Activated T-helper 1 cell treated with Interleukin-2 at 50 U/mL for 16 hours (primary cell): ENCODE data around the gene LRMDA.
"Not testable (repeated sequence)": the region's sequence is repeated elsewhere in the genome, so short reads cannot be mapped to it uniquely, and the experiment has no call there.

Source experiments
- DNase-seq: peaks from one replicate; pipeline ENCODE4 v3.0.0-alpha.2; 2020; ENCODE audit warnings: low read depth

Gene LRMDA

DNA sequence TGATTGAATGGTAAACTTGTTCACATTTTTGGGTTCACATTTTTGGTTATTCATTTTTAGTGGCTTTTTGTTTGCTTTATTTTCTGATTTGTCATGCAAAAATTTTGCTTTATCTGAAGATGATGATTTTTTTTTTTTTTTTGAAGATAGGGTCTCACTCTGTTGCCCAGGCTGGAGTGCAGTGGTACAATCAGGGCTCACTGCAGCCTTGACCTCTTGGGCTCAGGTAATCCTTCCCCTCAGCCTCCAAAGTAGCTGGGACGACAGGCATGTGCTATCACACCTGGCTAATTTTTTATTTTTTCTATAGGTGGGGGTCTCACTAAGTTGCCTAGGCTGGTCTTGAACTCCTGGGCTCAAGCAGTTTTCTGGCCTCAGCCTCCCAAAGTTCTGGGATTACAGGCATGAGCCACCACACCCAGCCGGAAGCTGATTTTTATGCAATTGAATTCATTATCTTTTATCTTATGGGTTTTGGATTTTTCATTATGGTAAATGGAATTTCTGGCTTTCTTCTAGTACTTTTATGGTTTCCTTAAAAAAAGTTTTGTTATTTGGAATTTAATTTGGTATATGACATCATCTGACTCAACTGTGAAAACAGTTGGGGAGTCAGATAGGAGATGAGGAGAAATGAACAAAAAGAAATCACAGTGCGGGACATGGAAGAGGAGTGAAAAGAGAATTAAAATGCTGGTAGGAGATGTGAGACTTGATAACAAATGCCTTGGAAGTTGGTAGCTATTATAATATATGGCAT is 158.7 kb downstream of the LRMDA start:
- DNase-seq = no peak

GRCh38 chr10:75592151-75592787 is 160.8 kb downstream of the LRMDA start:
- no peak for DNase-seq

DNA sequence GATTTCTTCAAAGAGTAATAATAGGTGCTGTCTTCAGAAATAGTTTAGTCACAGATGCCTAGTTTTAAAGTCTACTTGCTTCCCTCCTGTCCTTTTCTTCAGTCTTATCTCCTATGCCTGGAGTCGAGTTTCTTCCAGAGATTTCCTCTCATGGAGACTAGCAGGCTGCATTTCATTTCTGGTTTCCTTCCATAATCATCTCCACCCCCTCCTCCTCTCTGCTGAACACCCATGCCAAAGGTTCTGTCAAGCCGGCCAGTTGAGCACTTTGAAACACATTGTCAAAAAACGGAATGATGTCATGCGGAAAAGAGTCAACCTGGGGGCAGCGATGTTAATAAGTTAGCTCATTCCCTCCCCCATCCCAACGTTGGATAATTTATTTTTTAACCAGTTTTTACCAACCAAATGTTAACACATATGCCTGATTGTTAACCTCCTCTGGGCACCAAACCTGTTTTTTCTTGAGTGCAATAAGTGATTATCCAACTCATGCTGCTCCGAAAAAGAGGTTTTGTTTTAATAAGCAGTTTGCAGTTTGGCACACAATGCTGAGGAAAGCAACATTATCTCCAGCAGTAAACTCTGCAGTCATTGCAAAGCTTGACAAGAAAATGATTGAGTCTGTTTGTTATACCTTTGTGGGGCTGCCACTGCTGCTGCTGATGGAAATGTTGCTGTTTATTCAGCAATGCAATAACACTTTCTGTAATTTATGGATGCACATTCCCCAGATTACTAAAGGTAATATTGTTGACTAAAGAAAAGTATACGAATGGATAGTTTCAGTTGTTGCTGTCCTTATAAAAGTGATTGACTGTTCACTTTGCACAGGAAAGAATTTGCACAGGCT is 161.6 kb downstream of the LRMDA start:
- no peak for DNase-seq

GRCh38 chr10:75593692-75594556 is 162.5 kb downstream of the LRMDA start:
- no peak for DNase-seq

GRCh38 chr10:75596930-75597620 is 165.7 kb downstream of the LRMDA start:
- no peak for DNase-seq

- no peak for DNase-seq
Observed at GRCh38 chr10:75597773-75598440, 166.5 kb downstream of the LRMDA start.

DNA sequence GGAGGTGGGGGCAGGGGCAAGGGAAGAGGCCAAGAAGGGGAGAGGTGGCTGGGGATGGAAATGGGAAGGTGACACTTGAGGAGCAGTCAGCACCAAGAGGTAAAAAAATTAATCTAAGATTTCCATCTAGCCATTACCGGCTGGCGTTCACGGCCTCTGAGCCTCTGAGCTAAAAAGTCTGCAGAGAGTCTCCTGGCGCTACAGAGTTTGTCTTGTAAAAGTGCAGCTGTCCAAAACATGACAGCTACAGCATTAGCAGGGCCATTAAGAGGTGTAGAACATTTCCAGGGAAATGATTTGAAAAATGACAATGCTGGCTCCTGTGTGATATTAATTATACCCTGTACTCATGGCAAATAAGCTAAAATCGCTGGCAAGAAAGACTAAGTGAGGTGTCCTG is 167.6 kb downstream of the LRMDA start:
- DNase-seq = no peak

GRCh38 chr10:75599875-75600648 is 168.6 kb downstream of the LRMDA start:
- DNase-seq = no peak

GRCh38 chr10:75600833-75601232 is 169.4 kb downstream of the LRMDA start:
- no peak for DNase-seq

DNA sequence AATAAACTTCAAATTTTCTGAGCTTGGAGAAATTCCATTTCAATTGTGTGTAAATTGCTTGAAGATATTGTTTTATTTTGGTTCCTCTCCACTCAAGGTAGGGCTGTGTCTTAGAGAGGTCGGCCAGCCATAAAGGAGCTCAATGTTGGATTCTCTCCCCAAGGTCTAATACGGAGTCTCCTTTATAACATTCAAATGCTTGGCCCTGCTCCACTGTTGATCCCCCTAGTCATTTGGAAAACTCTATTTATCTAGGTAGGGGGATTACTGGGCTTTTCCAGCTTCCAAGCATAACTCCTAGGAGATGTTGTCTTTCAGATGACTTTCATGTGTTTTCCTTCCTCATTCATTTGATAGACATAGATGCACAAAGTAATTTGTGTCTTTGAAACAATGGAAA is 170.9 kb downstream of the LRMDA start:
- no peak for DNase-seq

- DNase-seq = no peak
Observed at GRCh38 chr10:75605096-75605495, 173.7 kb downstream of the LRMDA start.

DNA sequence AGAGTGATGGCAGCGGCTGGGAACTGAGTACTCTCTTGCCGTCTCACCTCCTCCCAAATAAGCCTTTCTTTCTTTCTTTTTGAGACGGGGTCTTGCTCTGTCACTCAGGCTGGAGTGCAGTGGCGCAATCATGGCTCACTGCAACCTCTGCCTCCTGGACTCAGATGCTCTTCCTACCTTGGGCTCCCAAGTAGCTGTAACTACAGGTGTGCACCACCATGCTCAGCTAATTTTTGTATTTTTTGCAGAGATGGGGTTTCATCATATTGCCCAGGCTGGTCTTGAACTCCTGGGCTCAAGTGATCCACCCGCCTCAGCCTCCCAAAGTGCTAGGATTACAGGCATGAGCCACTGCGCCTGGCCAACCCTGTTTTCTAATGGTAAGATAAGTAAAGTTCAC is 174.4 kb downstream of the LRMDA start:
- not testable (repeated sequence) for DNase-seq

- DNase-seq = no peak
Observed at GRCh38 chr10:75606203-75606779, 174.9 kb downstream of the LRMDA start.

GRCh38 chr10:75607576-75607975 is 176.2 kb downstream of the LRMDA start:
- no peak for DNase-seq

DNA sequence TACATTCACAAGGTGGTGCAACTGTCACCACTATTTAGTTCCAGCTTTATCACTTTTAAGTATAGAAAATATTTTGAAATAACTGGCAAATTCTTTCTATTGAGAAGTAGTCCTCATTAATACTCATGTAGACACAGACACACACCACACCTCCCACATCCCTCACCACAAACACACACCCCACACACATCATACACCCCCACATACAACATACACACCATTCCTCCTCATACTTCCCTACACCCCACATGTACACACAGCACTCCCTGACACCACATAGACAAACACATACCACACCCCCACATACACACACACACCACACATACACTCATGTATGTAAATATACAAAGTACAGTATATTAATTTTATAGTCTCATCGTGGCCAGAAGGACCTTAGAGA is 178.8 kb downstream of the LRMDA start:
- no peak for DNase-seq

DNA sequence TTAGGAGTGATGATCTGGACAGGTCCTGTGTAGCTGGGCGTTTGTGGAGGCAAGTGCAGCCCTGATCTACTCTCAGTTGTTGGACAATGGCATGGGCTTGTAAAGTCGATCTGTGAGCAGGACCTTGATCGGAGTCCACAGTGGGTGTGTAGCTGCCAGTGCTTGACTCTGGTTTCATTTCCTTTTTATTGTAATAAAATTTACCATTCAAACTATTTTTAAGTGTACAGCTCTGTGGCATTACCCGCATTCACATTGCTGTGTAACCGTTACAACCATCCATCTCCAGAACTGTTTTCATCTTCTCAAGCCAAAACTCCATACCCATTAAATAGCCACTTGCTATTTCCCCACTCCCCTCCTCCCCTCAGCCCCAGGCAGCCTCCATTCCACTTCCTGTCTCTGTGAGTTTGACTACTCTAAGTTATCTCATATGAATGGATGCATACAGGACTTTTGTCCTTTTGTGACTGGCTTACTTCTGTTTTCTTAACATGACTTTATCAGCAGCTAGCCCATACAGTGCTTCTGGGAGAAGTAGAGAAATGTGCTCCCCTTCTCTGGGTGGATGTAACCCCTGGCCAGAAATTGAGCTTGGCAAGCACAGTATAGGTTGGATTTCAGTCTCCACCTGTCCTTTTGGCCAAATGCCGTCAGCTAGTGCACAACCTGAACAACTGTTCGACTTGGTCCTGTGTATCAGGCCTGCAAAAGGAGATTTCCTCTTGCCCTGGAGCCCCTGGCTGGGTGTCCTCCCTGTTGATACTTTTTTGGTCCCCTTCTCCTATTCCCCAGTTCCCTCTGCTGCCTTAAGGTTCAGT is 180.0 kb downstream of the LRMDA start:
- DNase-seq = no peak

DNA sequence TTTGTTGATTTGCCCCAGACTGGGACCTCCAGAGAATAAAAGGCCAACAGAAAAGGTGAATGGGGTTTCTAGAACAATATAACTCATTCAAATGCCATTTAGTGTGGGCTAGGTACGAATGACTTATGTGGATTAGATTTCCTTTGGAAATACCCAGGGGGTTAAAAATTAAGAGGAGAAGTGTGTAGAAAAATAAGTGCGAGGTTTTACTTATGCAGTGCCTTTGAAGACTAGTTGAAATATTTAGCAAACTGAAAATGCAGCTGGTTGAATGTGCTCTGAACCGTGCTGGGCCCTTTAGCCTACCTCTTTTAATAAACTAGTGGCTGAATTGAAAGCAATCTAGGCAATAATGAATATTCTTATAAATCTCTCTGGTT is 180.6 kb downstream of the LRMDA start:
- no peak for DNase-seq

DNA sequence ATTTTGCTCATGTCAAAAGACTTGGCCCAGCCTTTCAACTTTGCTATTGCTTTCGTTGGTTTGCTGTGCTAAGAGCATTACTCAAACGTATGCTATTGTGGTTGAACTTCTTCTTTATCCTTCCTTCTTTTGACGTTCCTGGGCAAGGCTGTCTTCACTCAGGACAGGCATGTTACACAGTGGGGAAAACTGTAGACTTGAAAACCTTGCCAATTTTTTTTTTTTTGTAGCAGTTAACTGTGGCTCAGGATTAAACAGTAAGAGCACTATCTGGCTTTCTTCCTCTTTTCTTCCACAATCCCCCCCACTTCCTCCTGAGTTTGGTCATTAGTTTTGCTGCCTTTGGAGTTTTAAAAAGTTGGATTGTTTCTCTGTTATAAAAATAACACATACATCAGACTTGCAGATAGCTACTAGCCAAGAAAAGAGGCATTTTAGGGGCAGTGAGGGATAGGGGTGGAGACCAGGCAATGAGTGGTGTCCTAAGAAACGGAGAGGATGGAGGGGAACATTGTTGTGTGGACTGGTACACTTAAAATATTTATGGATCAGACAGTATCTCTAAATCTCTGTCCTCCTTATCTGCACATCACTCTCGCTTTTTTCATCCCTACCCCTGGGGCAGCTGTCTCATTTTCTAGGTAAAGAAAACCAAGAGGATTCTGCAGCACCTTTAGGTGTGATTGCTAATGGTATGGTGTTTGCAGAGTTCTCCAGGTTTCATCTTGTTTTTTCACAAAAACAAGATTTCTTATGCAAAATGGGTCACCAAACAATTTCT is 181.7 kb downstream of the LRMDA start:
- no peak for DNase-seq
